ENCODE measurements around the gene DCBLD1. TPM values are rescaled to one million over a fixed set of nuclear protein-coding genes. Genes with fewer than 3 reads are reported as not detected.

The DCBLD1 gene
- total RNA-seq, 2 experiments from 2014 or later = 2.2 to 2.3 TPM

GRCh38 chr6:117451671-117452070, 30.8 kb upstream of the DCBLD1 start:
- intact Hi-C loops (cut with micrococcal nuclease) = loop anchor here (2.0 kb wide), 1 partner anchor 105 kb away; no protein-coding TSS in a partner anchor
- Mint-ChIP-seq H3K27ac (no peak overlapping the region), H3K4me1 (ENCODE audit: low read depth) (no peaks in the 10 kb centered on the region), H3K27me3 (peaks cover 14% of the 10 kb centered on the region), H3K9me3 (no peaks in the 10 kb centered on the region), H3K4me3 (no peak overlapping the region), H3K36me3 (ENCODE audit: low read depth) (no peaks in the 10 kb centered on the region)
- DNase-seq (no peak), ATAC-seq (no peak)
- CTCF ChIA-PET = interaction anchor here (0.6 to 8.0 kb wide), 5 partner anchors 28 to 159 kb away, joined by 3 to 231 read pairs (median 3); partner anchors contain the start of gene GOPC
- TF ChIP-seq CTCF (IDR thresholded peaks at IDR 0.05) = no peak
- POLR2A ChIA-PET = no interaction called here

DNA sequence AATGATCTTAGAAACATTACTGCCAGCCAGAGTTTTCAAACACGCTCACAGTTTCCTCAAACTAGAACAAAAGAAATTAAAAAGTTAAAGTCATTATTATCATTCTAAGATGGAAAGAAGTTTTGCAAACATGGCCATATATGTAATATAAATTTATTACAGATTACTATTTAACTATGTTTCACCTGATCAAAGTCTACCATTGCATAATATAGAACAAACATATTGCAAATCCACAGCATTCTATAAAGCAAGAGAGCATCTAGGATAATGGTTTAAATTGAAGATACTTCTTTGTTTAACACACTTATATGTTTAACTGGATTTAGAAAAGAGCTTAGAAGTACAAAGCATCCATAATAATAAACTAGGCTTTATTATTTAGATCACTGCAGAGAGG, 26.2 kb upstream of the DCBLD1 start:
- H3K9me3 Mint-ChIP-seq = no peaks in the 10 kb centered on the region
- ChIA-PET POLR2A (no interaction called here), CTCF (interaction anchor here (1.0 to 1.9 kb wide), 5 partner anchors 9 to 148 kb away, joined by 3 to 6 read pairs (median 3); no protein-coding TSS in a partner anchor)
- H3K27ac Mint-ChIP-seq = no peak overlapping the region
- TF ChIP-seq CTCF (IDR thresholded peaks at IDR 0.05) = no peak
- peaks cover 3% of the 10 kb centered on the region for H3K27me3 Mint-ChIP-seq
- no peak for ATAC-seq
- H3K4me1 Mint-ChIP-seq (ENCODE audit: low read depth) = no peaks in the 10 kb centered on the region
- DNase-seq = no peak
- H3K4me3 Mint-ChIP-seq = no peak overlapping the region
- H3K36me3 Mint-ChIP-seq (ENCODE audit: low read depth) = no peaks in the 10 kb centered on the region
- intact Hi-C loops (cut with micrococcal nuclease) = no loop called here

GRCh38 chr6:117456998-117457397, 25.5 kb upstream of the DCBLD1 start:
- no peak for ATAC-seq
- DNase-seq = no peak
- Mint-ChIP-seq H3K4me3 (no peak overlapping the region), H3K27me3 (peaks cover 3% of the 10 kb centered on the region), H3K36me3 (ENCODE audit: low read depth) (no peaks in the 10 kb centered on the region), H3K27ac (no peak overlapping the region), H3K9me3 (no peaks in the 10 kb centered on the region), H3K4me1 (ENCODE audit: low read depth) (no peaks in the 10 kb centered on the region)
- intact Hi-C loops (cut with micrococcal nuclease) = no loop called here
- ChIA-PET CTCF (interaction anchor here (0.9 to 1.4 kb wide), 3 partner anchors 8 to 100 kb away, joined by 3 read pairs; no protein-coding TSS in a partner anchor), POLR2A (no interaction called here)
- TF ChIP-seq CTCF (IDR thresholded peaks at IDR 0.05) = no peak

GRCh38 chr6:117459204-117459944, 23.1 kb upstream of the DCBLD1 start:
- Mint-ChIP-seq H3K36me3 (ENCODE audit: low read depth) (no peaks in the 10 kb centered on the region), H3K9me3 (no peaks in the 10 kb centered on the region), H3K4me3 (no peak overlapping the region), H3K27me3 (no peaks in the 10 kb centered on the region), H3K27ac (no peak overlapping the region), H3K4me1 (ENCODE audit: low read depth) (peaks cover 10% of the 10 kb centered on the region)
- ATAC-seq = no peak
- no peak for DNase-seq
- ChIA-PET POLR2A (no interaction called here), CTCF (no interaction called here)
- intact Hi-C loops (cut with micrococcal nuclease) = no loop called here
- TF ChIP-seq CTCF (IDR thresholded peaks at IDR 0.05) = no peak
